Measurements from ENCODE around the gene VASP. TPM values are rescaled to one million over a fixed set of nuclear protein-coding genes. Genes with fewer than 3 reads are reported as not detected.

VASP gene
- polyA plus RNA-seq, 2 of the 4 experiments (the other 2 are of a cell fraction), result 64.5 to 94.3 TPM

DNA sequence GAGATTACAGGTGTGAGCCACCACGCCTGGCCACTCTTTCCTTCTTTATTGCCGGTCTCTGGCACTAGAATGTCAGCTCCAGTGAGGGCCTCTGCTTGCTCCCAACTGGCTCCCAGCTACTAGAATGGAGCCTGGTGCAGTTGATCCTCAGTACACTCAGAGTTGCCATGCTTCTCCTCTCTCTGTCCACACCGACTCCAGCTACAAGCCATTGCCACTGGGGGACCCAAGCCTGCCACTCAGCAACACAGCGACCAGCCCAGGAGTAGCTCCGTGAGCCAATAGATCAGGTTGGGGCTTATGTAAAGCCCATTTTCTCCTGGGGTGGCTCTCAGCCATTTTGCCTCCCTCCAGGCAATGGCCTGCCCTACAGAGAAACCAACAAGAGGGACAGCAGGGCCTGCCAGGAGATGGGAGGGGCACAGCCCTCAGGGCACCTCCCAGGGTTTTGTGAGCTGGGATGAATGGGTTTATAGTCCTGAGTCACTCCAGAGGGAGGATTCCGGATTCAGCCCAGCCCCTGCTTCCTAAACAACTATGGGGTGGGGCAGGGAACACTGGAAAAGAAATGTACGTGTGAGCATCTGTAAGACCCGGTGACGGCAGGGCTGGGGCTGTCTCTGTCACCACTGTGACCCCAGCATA lies 40.8 kb downstream of the VASP start:
- peak; percentile 80 for FAIRE-seq
- ChIA-PET POLR2A (interaction anchor here (0.8 to 1.3 kb wide), 3 partner anchors 10 to 95 kb away, joined by 3 to 5 read pairs (median 4); no protein-coding TSS in a partner anchor), CTCF (interaction anchor here (1.0 to 4.6 kb wide), 12 partner anchors 10 to 95 kb away, joined by 3 to 28 read pairs (median 4); no protein-coding TSS in a partner anchor)
- DNase-seq (ENCODE audit: low read depth in 1 of 2, low spot score in 1 of 2), result peak; percentile 91 to 93
- H3K4me1 ChIP-seq, result peaks cover 16% of the 10 kb centered on the region
- no peak overlapping the region for H3K4me3 ChIP-seq
- H3K9me3 ChIP-seq, result no peaks in the 10 kb centered on the region
- H3K27ac ChIP-seq, result peak overlapping the region; percentile 68 to 84
- TF ChIP-seq TFCP2L1 (CRISPR knock-in tag; IDR thresholded peaks at IDR 0.05), result no peak
- TF ChIP-seq, protein P1, sequence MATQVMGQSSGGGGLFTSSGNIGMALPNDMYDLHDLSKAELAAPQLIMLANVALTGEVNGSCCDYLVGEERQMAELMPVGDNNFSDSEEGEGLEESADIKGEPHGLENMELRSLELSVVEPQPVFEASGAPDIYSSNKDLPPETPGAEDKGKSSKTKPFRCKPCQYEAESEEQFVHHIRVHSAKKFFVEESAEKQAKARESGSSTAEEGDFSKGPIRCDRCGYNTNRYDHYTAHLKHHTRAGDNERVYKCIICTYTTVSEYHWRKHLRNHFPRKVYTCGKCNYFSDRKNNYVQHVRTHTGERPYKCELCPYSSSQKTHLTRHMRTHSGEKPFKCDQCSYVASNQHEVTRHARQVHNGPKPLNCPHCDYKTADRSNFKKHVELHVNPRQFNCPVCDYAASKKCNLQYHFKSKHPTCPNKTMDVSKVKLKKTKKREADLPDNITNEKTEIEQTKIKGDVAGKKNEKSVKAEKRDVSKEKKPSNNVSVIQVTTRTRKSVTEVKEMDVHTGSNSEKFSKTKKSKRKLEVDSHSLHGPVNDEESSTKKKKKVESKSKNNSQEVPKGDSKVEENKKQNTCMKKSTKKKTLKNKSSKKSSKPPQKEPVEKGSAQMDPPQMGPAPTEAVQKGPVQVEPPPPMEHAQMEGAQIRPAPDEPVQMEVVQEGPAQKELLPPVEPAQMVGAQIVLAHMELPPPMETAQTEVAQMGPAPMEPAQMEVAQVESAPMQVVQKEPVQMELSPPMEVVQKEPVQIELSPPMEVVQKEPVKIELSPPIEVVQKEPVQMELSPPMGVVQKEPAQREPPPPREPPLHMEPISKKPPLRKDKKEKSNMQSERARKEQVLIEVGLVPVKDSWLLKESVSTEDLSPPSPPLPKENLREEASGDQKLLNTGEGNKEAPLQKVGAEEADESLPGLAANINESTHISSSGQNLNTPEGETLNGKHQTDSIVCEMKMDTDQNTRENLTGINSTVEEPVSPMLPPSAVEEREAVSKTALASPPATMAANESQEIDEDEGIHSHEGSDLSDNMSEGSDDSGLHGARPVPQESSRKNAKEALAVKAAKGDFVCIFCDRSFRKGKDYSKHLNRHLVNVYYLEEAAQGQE (IDR thresholded peaks at IDR 0.05), result no peak
- TF ChIP-seq ZFP36 (IDR thresholded peaks at IDR 0.05; ENCODE audit: borderline replicate concordance, partially characterized antibody), result no peak
- no peak for TF ChIP-seq HEYL (CRISPR knock-in tag; IDR thresholded peaks at IDR 0.05)
- TF ChIP-seq JUN (IDR thresholded peaks at IDR 0.05), result no peak
- TF ChIP-seq, protein P2, sequence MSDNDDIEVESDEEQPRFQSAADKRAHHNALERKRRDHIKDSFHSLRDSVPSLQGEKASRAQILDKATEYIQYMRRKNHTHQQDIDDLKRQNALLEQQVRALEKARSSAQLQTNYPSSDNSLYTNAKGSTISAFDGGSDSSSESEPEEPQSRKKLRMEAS (IDR thresholded peaks at IDR 0.05), result peak; percentile 52
- no peak for TF ChIP-seq PHF8 (IDR thresholded peaks at IDR 0.05; ENCODE audit: borderline replicate concordance, low read depth)
- TF ChIP-seq NPAS2 (CRISPR knock-in tag; IDR thresholded peaks at IDR 0.05; ENCODE audit: borderline replicate concordance), result no peak
- no peak for TF ChIP-seq POLR2AphosphoS2 (conservative IDR thresholded peaks at IDR 0.05; ENCODE audit: low read length)
- TF ChIP-seq, protein P3, sequence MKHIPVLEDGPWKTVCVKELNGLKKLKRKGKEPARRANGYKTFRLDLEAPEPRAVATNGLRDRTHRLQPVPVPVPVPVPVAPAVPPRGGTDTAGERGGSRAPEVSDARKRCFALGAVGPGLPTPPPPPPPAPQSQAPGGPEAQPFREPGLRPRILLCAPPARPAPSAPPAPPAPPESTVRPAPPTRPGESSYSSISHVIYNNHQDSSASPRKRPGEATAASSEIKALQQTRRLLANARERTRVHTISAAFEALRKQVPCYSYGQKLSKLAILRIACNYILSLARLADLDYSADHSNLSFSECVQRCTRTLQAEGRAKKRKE (CRISPR knock-in tag; IDR thresholded peaks at IDR 0.05; ENCODE audit: low read depth), result no peak
- TF ChIP-seq FOSL2 (IDR thresholded peaks at IDR 0.05), result no peak
- peak; percentile 61 for TF ChIP-seq FOSL2 (CRISPR knock-in tag; IDR thresholded peaks at IDR 0.05)
- TF ChIP-seq BHLHE40 (IDR thresholded peaks at IDR 0.05; ENCODE audit: low read depth, low read length), result no peak
- no peak for TF ChIP-seq RCOR1 (IDR thresholded peaks at IDR 0.05; ENCODE audit: low read depth, low read length)
- peak overlapping the region; percentile 50 for H3K4me2 ChIP-seq
- WGBS (ENCODE audit: missing lambda C conversion rate), result 44% methylated on average over 9 of the region's 9 CpGs
- peak; percentile 92 to 93 for ATAC-seq

DNA sequence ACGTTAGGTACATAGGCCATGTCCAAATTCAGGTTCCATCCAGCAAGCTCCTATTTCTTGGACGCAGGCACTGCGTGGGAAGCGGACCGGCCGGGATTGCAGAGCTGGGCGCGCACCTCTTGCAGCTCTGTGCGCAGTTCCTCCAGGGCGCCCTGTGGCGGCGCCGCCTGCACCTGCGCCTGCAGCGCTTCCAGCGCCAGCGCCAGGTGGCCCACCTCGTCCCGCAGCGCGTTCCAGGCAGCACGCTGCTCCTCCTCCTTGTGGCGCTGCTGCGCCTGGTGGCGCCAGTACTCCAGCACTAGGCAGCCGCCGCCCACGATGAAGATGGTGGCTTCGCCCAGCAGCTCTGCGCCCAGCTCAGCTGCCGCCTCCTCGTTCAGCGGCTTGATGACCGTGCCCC lies 46.2 kb downstream of the VASP start:
- TF ChIP-seq, protein P3 (CRISPR knock-in tag; IDR thresholded peaks at IDR 0.05; ENCODE audit: low read depth), result no peak
- TF ChIP-seq, protein P4, sequence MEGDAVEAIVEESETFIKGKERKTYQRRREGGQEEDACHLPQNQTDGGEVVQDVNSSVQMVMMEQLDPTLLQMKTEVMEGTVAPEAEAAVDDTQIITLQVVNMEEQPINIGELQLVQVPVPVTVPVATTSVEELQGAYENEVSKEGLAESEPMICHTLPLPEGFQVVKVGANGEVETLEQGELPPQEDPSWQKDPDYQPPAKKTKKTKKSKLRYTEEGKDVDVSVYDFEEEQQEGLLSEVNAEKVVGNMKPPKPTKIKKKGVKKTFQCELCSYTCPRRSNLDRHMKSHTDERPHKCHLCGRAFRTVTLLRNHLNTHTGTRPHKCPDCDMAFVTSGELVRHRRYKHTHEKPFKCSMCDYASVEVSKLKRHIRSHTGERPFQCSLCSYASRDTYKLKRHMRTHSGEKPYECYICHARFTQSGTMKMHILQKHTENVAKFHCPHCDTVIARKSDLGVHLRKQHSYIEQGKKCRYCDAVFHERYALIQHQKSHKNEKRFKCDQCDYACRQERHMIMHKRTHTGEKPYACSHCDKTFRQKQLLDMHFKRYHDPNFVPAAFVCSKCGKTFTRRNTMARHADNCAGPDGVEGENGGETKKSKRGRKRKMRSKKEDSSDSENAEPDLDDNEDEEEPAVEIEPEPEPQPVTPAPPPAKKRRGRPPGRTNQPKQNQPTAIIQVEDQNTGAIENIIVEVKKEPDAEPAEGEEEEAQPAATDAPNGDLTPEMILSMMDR (IDR thresholded peaks at IDR 0.05), result no peak
- TF ChIP-seq MAFK (IDR thresholded peaks at IDR 0.05; ENCODE audit: partially characterized antibody), result no peak
- TF ChIP-seq HOXA7 (CRISPR knock-in tag; IDR thresholded peaks at IDR 0.05), result no peak
- no peak for TF ChIP-seq CBX8 (IDR thresholded peaks at IDR 0.05)
- TF ChIP-seq MAZ (IDR thresholded peaks at IDR 0.05; ENCODE audit: borderline replicate concordance, low read depth, low read length), result no peak
- TF ChIP-seq GATA3 (IDR thresholded peaks at IDR 0.05; ENCODE audit: borderline replicate concordance), result no peak
- TF ChIP-seq, protein P5, sequence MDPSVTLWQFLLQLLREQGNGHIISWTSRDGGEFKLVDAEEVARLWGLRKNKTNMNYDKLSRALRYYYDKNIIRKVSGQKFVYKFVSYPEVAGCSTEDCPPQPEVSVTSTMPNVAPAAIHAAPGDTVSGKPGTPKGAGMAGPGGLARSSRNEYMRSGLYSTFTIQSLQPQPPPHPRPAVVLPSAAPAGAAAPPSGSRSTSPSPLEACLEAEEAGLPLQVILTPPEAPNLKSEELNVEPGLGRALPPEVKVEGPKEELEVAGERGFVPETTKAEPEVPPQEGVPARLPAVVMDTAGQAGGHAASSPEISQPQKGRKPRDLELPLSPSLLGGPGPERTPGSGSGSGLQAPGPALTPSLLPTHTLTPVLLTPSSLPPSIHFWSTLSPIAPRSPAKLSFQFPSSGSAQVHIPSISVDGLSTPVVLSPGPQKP (IDR thresholded peaks at IDR 0.05; ENCODE audit: low read depth, low read length), result no peak
- TF ChIP-seq MYC (IDR thresholded peaks at IDR 0.05; ENCODE audit: borderline replicate concordance, low read length), result no peak
- no peak for TF ChIP-seq KDM5A (IDR thresholded peaks at IDR 0.05)
- no peak for TF ChIP-seq FOSB (CRISPR knock-in tag; IDR thresholded peaks at IDR 0.05)
- TF ChIP-seq CBX2 (IDR thresholded peaks at IDR 0.05; ENCODE audit: borderline replicate concordance, low read depth), result no peak
- no peak for TF ChIP-seq FOSL2 (IDR thresholded peaks at IDR 0.05)
- TF ChIP-seq FOSL2 (CRISPR knock-in tag; IDR thresholded peaks at IDR 0.05), result no peak
- no peak for TF ChIP-seq FOXS1 (CRISPR knock-in tag; IDR thresholded peaks at IDR 0.05)
- TF ChIP-seq ZSCAN20 (CRISPR knock-in tag; IDR thresholded peaks at IDR 0.05), result no peak
- TF ChIP-seq EHF (CRISPR knock-in tag; IDR thresholded peaks at IDR 0.05), result no peak
- TF ChIP-seq NFE2L2 (conservative IDR thresholded peaks at IDR 0.05; ENCODE audit: low read length), result no peak
- TF ChIP-seq ESRRA (IDR thresholded peaks at IDR 0.05; ENCODE audit: borderline replicate concordance, low read length), result no peak
- ChIA-PET POLR2A (no interaction called here), CTCF (interaction anchor here (1.0 to 2.3 kb wide), 7 partner anchors 16 to 89 kb away, joined by 3 to 15 read pairs (median 4); no protein-coding TSS in a partner anchor)
- no peak for DNase-seq (ENCODE audit: low read depth in 1 of 2, low spot score in 1 of 2)
- no peak overlapping the region for H3K27ac ChIP-seq
- WGBS (ENCODE audit: missing lambda C conversion rate), result 95% methylated on average over 34 of the region's 34 CpGs
- ATAC-seq, result no peak
- H3K4me2 ChIP-seq, result no peak overlapping the region
- no peak for FAIRE-seq
- H3K4me3 ChIP-seq, result no peak overlapping the region
- peaks cover 7% of the 10 kb centered on the region for H3K4me1 ChIP-seq
- no peaks in the 10 kb centered on the region for H3K9me3 ChIP-seq

Measured in A549 (cell line).